SKM-1 treated with dmso at 0.1 percent for 144 hours (cell line): ENCODE measurements around the gene RBKS.
A peak's percentile ranks its signal among the peaks of the same experiment; 100 is the strongest.

Experiments
- DNase-seq: peaks from one replicate; lab custom pipeline; 2025; ENCODE audit not compliant: unreplicated experiment; lab: John Stamatoyannopoulos, UW

The RBKS gene

GRCh38 chr2:27832396-27832795 lies 57.8 kb downstream of the RBKS start:
- peak; percentile 43 for DNase-seq

GRCh38 chr2:27831279-27832050 lies 58.7 kb downstream of the RBKS start:
- peak; percentile 92 for DNase-seq

- no peak for DNase-seq
Observed at GRCh38 chr2:27830656-27831055, 59.5 kb downstream of the RBKS start.

GRCh38 chr2:27829791-27830190 lies 60.4 kb downstream of the RBKS start:
- DNase-seq, result no peak

- DNase-seq, result no peak
Observed at GRCh38 chr2:27828305-27828704, 61.9 kb downstream of the RBKS start.

- no peak for DNase-seq
Observed at GRCh38 chr2:27824401-27824800, 65.8 kb downstream of the RBKS start.

GRCh38 chr2:27823569-27823968 lies 66.6 kb downstream of the RBKS start:
- DNase-seq, result no peak

GRCh38 chr2:27823135-27823534 lies 67.1 kb downstream of the RBKS start:
- DNase-seq, result no peak

- DNase-seq, result no peak
Observed at GRCh38 chr2:27822049-27822448, 68.1 kb downstream of the RBKS start.

- DNase-seq, result no peak
Observed at GRCh38 chr2:27815860-27816438, 74.2 kb downstream of the RBKS start.

GRCh38 chr2:27814758-27815157 lies 75.4 kb downstream of the RBKS start:
- no peak for DNase-seq

- no peak for DNase-seq
Observed at GRCh38 chr2:27811768-27812167, 78.4 kb downstream of the RBKS start.

GRCh38 chr2:27810455-27810854 lies 79.7 kb downstream of the RBKS start:
- no peak for DNase-seq

- DNase-seq, result peak; percentile 55
Observed at GRCh38 chr2:27809761-27810241, 80.4 kb downstream of the RBKS start.

GRCh38 chr2:27808984-27809383 lies 81.2 kb downstream of the RBKS start:
- DNase-seq, result no peak

- no peak for DNase-seq
Observed at GRCh38 chr2:27808418-27808817, 81.8 kb downstream of the RBKS start.

- DNase-seq, result no peak
Observed at GRCh38 chr2:27807476-27807875, 82.7 kb downstream of the RBKS start.

GRCh38 chr2:27806311-27807059 lies 83.7 kb downstream of the RBKS start:
- no peak for DNase-seq

- no peak for DNase-seq
Observed at GRCh38 chr2:27805180-27805579, 85.0 kb downstream of the RBKS start.

- peak; percentile 75 for DNase-seq
Observed at GRCh38 chr2:27804146-27804545, 86.0 kb downstream of the RBKS start.

GRCh38 chr2:27803046-27803445 lies 87.1 kb downstream of the RBKS start:
- no peak for DNase-seq

GRCh38 chr2:27802547-27802946 lies 87.6 kb downstream of the RBKS start:
- DNase-seq, result no peak
